GM23248 (cell line): ENCODE results near the gene PRR36.

Experiments
- EZH2 ChIP-seq: fragments of 200-600 bp; sonication (generic); IDR thresholded peaks from 2 replicates; pipeline ENCODE4 v1.6.1; 2018; ENCODE audit warnings: antibody characterized with exemption, mild to moderate bottlenecking; ENCODE audit not compliant: insufficient read depth, poor library complexity, severe bottlenecking
- EZH2phosphoT487 ChIP-seq: fragments of 200-600 bp; sonication (generic); IDR thresholded peaks from 2 replicates; pipeline ENCODE4 v1.6.1; 2018; ENCODE audit warnings: antibody characterized with exemption, moderate library complexity, mild to moderate bottlenecking, low read depth; ENCODE audit not compliant: insufficient read depth

GRCh38 chr19:7902796-7903243 is 28.6 kb upstream of the PRR36 start:
- no peak for TF ChIP-seq EZH2phosphoT487
- TF ChIP-seq EZH2 = no peak
